Neural cell (in vitro differentiated cells): ENCODE results near the gene GRK1.
A peak's percentile ranks its signal among the peaks of the same experiment; 100 is the strongest.

Source experiments
- EZH2 ChIP-seq: fragments of 200-600, 300-800 bp; shearing (Covaris generic), sonication (generic); IDR thresholded peaks from 2 replicates; pipeline ENCODE4 v1.6.1; 2014; ENCODE audit warnings: antibody characterized with exemption, low read length, borderline replicate concordance, mild to moderate bottlenecking; ENCODE audit not compliant: insufficient read depth, poor library complexity, severe bottlenecking
- POLR2AphosphoS5 ChIP-seq: IDR thresholded peaks from 2 replicates; pipeline ENCODE4 v1.6.1; 2012
- TF ChIP-seq, protein P1 (sequence below): fragments of 450-650 bp; IDR thresholded peaks from 2 replicates; pipeline ENCODE4 v1.5.1; 2014; ENCODE audit warnings: antibody characterized with exemption, mild to moderate bottlenecking, moderate library complexity; ENCODE audit not compliant: poor library complexity, severe bottlenecking

DNA sequence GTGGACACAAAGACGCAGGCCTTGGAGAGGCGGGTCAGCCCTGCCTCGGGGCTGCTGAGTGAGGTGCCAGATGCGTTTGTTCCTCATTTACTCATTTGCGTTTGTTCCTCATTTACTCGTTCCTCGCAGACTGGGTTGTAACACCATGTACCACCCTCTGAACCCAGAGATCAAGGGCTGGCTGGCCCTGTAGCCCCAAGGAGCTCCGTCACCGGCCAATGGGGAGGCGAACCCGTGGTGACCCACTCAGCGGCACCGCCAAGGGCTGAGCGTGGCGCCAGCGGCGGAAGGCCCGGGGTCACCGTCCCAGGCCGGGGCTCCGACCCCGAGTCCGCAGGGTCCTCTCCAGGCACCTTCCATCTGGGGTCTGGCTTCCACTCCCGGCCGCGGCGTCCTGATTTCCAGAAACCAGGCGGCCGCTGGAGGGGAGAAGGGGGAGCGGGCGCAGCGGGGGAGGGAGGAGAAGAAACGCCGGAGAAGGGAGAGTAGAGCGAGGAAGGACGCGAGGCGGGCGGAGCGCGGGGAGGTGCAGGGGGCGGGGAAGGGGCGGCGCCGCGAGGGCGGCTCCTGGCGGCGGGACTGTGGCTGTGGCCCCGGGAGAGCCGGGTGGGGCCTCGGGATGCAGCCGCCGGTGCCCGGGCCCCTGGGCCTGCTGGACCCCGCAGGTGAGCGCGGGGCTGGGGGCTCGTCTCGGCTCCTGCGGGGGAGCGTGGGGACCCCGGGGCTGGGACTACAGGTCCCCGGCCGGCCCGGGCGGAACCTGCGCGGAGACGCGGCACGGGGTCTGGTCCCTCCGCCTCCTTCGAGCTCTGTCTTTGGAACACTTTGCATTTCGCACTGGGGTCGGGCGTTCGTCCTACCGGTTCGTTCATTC, 91.9 kb downstream of the GRK1 start, which contains the start of gene TMEM255B:
- TF ChIP-seq, protein P1, sequence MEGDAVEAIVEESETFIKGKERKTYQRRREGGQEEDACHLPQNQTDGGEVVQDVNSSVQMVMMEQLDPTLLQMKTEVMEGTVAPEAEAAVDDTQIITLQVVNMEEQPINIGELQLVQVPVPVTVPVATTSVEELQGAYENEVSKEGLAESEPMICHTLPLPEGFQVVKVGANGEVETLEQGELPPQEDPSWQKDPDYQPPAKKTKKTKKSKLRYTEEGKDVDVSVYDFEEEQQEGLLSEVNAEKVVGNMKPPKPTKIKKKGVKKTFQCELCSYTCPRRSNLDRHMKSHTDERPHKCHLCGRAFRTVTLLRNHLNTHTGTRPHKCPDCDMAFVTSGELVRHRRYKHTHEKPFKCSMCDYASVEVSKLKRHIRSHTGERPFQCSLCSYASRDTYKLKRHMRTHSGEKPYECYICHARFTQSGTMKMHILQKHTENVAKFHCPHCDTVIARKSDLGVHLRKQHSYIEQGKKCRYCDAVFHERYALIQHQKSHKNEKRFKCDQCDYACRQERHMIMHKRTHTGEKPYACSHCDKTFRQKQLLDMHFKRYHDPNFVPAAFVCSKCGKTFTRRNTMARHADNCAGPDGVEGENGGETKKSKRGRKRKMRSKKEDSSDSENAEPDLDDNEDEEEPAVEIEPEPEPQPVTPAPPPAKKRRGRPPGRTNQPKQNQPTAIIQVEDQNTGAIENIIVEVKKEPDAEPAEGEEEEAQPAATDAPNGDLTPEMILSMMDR = peak; percentile 27
- TF ChIP-seq EZH2 (no peak), POLR2AphosphoS5 (peak; percentile 15)
